Skeletal muscle cell (primary cell): ENCODE results near the gene CIB1.

Experiments
- DNase-seq: peaks from one replicate; pipeline ENCODE4 v3.0.0-alpha.2; 2010; ENCODE audit warnings: low read depth
- H3K4me3 ChIP-seq: 2 replicates; pipeline ENCODE4 v1.5.1; 2011; ENCODE audit warnings: low read depth, mild to moderate bottlenecking, control low read depth, low read length, moderate library complexity

CIB1 gene

GRCh38 chr15:90181776-90182175 lies 52.0 kb downstream of the CIB1 start:
- no peak for DNase-seq
- H3K4me3 ChIP-seq: no peak overlapping the region
